C4-2B (cell line): ENCODE measurements around the gene CTSH.
A peak's percentile ranks its signal among the peaks of the same experiment; 100 is the strongest.

Experiments used
- H3K27ac ChIP-seq: fragments of 450-650 bp; 2 replicates; pipeline ENCODE4 v1.5.1; 2017
- CTCF ChIP-seq: fragments of 450-650 bp; conservative IDR thresholded peaks from 2 replicates; pipeline ENCODE4 v1.5.1; 2017; ENCODE audit warnings: mild to moderate bottlenecking
- ZFX ChIP-seq: fragments of 450-650 bp; IDR thresholded peaks from 2 replicates; pipeline ENCODE4 v1.6.1; 2017

Gene CTSH

GRCh38 chr15:78959360-78959759, 14.5 kb upstream of the CTSH start:
- no peak for TF ChIP-seq ZFX
- TF ChIP-seq CTCF, result no peak
- no peak overlapping the region for H3K27ac ChIP-seq

GRCh38 chr15:78957416-78958093, 12.7 kb upstream of the CTSH start:
- TF ChIP-seq CTCF, result no peak
- TF ChIP-seq ZFX, result no peak
- H3K27ac ChIP-seq, result no peak overlapping the region

- no peak overlapping the region for H3K27ac ChIP-seq
- TF ChIP-seq ZFX (no peak), CTCF (no peak)
Observed at GRCh38 chr15:78956937-78957336, 12.1 kb upstream of the CTSH start.

- TF ChIP-seq ZFX, result no peak
- no peak for TF ChIP-seq CTCF
- no peak overlapping the region for H3K27ac ChIP-seq
Observed at GRCh38 chr15:78955355-78955754, 10.5 kb upstream of the CTSH start.

- H3K27ac ChIP-seq, result peak overlapping the region; percentile 82
- TF ChIP-seq ZFX (no peak), CTCF (no peak)
Observed at GRCh38 chr15:78951841-78952238, 7.0 kb upstream of the CTSH start.

GRCh38 chr15:78950902-78951840, 6.3 kb upstream of the CTSH start:
- H3K27ac ChIP-seq, result peak overlapping the region; percentile 82
- TF ChIP-seq CTCF (no peak; the same call in 1 of the 2 replicates), ZFX (no peak)

- TF ChIP-seq CTCF (no peak), ZFX (no peak)
- H3K27ac ChIP-seq, result peak overlapping the region; percentile 82
Observed at GRCh38 chr15:78950343-78950742, 5.5 kb upstream of the CTSH start.
